Naive thymus-derived CD4-positive, alpha-beta T cell (primary cell): ENCODE results near the gene SCO1. TPM values are rescaled to one million over a fixed set of nuclear protein-coding genes. Genes with fewer than 3 reads are reported as not detected.

ENCODE experiments used
- ATAC-seq: fragments of 150-1000 bp; cut with Tn5 transposase; 2 replicates; pipeline ENCODE4 v1.10.0; 2021; ENCODE audit warnings: mild to moderate bottlenecking, moderate library complexity
- CTCF ChIA-PET: fragments of 350-600 bp; sonication (Branson Sonifier 250); formaldehyde crosslinking; loops from one replicate; lab custom pipeline; 2021; ENCODE audit warnings: antibody characterized with exemption; lab: Charles Lee
- POLR2A ChIA-PET: fragments of 350-600 bp; sonication (Branson Sonifier 250); formaldehyde crosslinking; loops from one replicate; lab custom pipeline; 2021; ENCODE audit warnings: antibody characterized with exemption, inconsistent platforms; lab: Charles Lee
- DNase-seq, 9 donors: peaks; one replicate each; pipeline versions ENCODE4 v3.0.0 to v3.0.0-alpha.2; 2020 to 2022; ENCODE audit warnings: mixed read lengths in 1 of 9
- H3K27ac ChIP-seq: one replicate; pipeline ENCODE4 v1.7.0; 2013; ENCODE audit warnings: mild to moderate bottlenecking, low read depth, low read length, moderate library complexity
- H3K27me3 ChIP-seq, 2 donors: one replicate each; pipeline ENCODE4 v1.7.0; 2013; ENCODE audit warnings: low read length in 2 of 2, mild to moderate bottlenecking in 2 of 2, moderate library complexity in 2 of 2; ENCODE audit not compliant: control insufficient read depth in 2 of 2, insufficient read depth in 2 of 2
- H3K36me3 ChIP-seq, 3 experiments: 1 replicate in 2 of 3; 2 replicates in 1 of 3; pipeline ENCODE4 v1.7.0; 2013; ENCODE audit warnings: low read length in 3 of 3, mild to moderate bottlenecking in 3 of 3, moderate library complexity in 1 of 3; ENCODE audit not compliant: insufficient read depth in 3 of 3, control insufficient read depth in 2 of 3
- H3K4me1 ChIP-seq, 2 donors: one replicate each; pipeline ENCODE4 v1.7.0; 2013; ENCODE audit warnings: low read length in 2 of 2, mild to moderate bottlenecking in 2 of 2, moderate library complexity in 1 of 2; ENCODE audit not compliant: control insufficient read depth in 2 of 2, insufficient read depth in 2 of 2
- H3K4me3 ChIP-seq: 2 replicates; pipeline ENCODE4 v1.7.0; 2013; ENCODE audit warnings: mild to moderate bottlenecking, low read length
- H3K9me3 ChIP-seq, 3 experiments: 1 replicate in 2 of 3; 2 replicates in 1 of 3; pipeline ENCODE4 v1.7.0; 2013; ENCODE audit warnings: low read length in 3 of 3; ENCODE audit not compliant: control insufficient read depth in 2 of 3
- H3K27ac Mint-ChIP-seq, 9 donors: one replicate each; pipeline ENCODE4 v1.8.0; 2020 to 2022; ENCODE audit warnings: mixed read lengths in 9 of 9, mild to moderate bottlenecking in 8 of 9, moderate library complexity in 5 of 9, inconsistent platforms in 2 of 9
- H3K27me3 Mint-ChIP-seq, 5 donors: one replicate each; pipeline ENCODE4 v1.8.0; 2021 to 2022; ENCODE audit warnings: mixed read lengths in 5 of 5, mild to moderate bottlenecking in 1 of 5
- H3K36me3 Mint-ChIP-seq, 5 donors: one replicate each; pipeline ENCODE4 v1.8.0; 2020 to 2022; ENCODE audit warnings: mixed read lengths in 5 of 5, mild to moderate bottlenecking in 3 of 5, inconsistent platforms in 1 of 5
- H3K4me1 Mint-ChIP-seq, 7 donors: one replicate each; pipeline ENCODE4 v1.8.0; 2020 to 2022; ENCODE audit warnings: mixed read lengths in 7 of 7, mild to moderate bottlenecking in 3 of 7, inconsistent platforms in 1 of 7
- H3K4me3 Mint-ChIP-seq, 10 donors: one replicate each; pipeline ENCODE4 v1.8.0; 2020 to 2022; ENCODE audit warnings: mild to moderate bottlenecking in 10 of 10, mixed read lengths in 10 of 10, moderate library complexity in 6 of 10, inconsistent platforms in 2 of 10
- H3K9me3 Mint-ChIP-seq, 11 donors: one replicate each; pipeline ENCODE4 v1.8.0; 2020 to 2022; ENCODE audit warnings: mixed read lengths in 11 of 11, mild to moderate bottlenecking in 4 of 11, inconsistent platforms in 1 of 11, moderate library complexity in 1 of 11
- intact Hi-C, 2 donors: fragments of 100-400 bp; cut with micrococcal nuclease; formaldehyde crosslinking; loops; one replicate each; pipeline ENCODE4 v1.15.1; 2023
- polyA plus RNA-seq, 2 donors: library from polyadenylated mRNA; unstranded; fragments of 300-500 nt; fragmentation: Illumina TruSeq; gene quantifications; one replicate each; pipeline ENCODE4 v1.2.3, GENCODE V29; 2021
- total RNA-seq, 6 experiments: library from RNA in 5 of 6; stranded (reverse) in 5 of 6; gene quantifications; 1 replicate in 5 of 6; 2 replicates in 1 of 6; pipeline ENCODE4 v1.2.3 and lab custom pipeline; 2021 to 2026

Gene SCO1
- total RNA-seq (10 to 100 TPM; 13.6 to 29.2 (median 26.7) TPM), polyA plus RNA-seq (10 to 100 TPM; 14.6 to 17.1 TPM), total RNA-seq (lab: John Stamatoyannopoulos, UW) (32.7 reads per million, percentile 62 among the genes with 10 or more reads in this experiment)

DNA sequence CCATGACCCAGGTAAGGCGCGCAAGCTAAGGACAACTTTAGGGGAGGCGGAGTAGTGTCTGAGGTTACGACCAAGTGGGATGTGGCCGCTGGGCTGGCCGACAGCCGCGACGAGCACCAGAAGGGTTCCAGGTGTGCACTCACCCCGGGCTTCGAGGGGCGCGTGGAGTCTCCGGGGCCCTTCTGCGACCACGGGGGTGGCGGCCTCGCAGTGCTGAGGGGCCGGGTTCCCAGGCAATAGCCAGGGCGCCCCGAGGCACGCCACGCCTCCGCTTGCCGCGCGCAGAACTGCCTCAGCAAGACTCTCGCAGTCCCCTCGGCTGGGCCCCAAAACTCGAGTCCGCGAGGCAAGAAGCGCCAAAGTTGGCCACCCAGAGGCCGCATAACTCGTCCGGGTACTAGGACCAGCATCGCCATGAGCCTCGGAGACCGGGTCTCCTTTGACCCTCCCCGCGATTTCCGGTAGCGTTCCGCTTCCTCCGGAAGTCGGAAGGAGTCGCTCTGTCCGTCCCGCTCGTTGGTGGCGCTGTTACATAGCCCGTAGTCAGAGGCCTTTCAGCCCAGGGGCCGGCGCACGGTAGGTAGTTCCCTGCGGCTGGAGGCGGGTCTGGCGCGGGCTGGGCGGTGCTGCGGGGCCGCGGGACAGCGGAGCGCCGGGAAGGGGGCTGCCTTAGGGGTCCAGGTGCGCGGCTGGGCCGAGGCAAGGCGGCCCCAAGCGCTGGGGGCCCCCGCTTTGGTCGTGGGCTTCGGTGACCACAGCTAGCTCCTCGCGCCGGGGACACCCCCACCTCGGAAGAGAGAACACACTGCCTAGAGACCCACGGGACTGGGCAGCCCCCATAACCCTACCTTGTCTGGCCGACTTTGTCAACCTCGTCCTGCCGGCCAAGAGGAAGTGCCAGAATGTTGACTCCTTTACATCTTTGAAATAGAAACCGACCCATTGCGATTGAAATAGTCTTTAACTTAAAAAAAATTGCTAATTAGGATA is at the start of gene SCO1, which contains the start of gene ADPRM:
Gene SCO1 (minus strand): TSS at position 442 of the 990 bp plus-strand sequence. CDS start 26 bp downstream, at position 416.
Gene ADPRM (plus strand): TSS at position 503 of the 990 bp plus-strand sequence. CDS start 7,333 bp downstream, outside the sequence.
- peak; percentile 77 to 89 (median 85) for DNase-seq
- Histone ChIP-seq H3K4me1 (peaks cover 17 to 43% of the 10 kb centered on the region in 2 donors), H3K4me3 (peak within 1 kb of the TSS; percentile 95), H3K36me3 (peaks cover 0 to 27% (median 7%) of the 10 kb centered on the region in 3 experiments), H3K27me3 (no peaks in the 10 kb centered on the region), H3K27ac (peak within 1 kb of the TSS; percentile 97), H3K9me3 (no peaks in the 10 kb centered on the region)
- no peaks in the 10 kb centered on the region for H3K27me3 Mint-ChIP-seq
- H3K36me3 Mint-ChIP-seq, result peaks cover 7 to 25% (median 23%) of the 10 kb centered on the region in 5 donors
- peak within 1 kb of the TSS; percentile 90 to 99 (median 96) for H3K27ac Mint-ChIP-seq
- peaks cover 34 to 77% (median 65%) of the 10 kb centered on the region in 7 donors for H3K4me1 Mint-ChIP-seq
- H3K4me3 Mint-ChIP-seq, result peak within 1 kb of the TSS; percentile 83 to 100 (median 95)
- ChIA-PET CTCF (interaction anchor here (1.9 kb wide), 1 partner anchor 13 kb away, joined by 5 read pairs; no protein-coding TSS in a partner anchor), POLR2A (interaction anchor here (0.6 to 1.9 kb wide), 4 partner anchors 11 to 1667 kb away, joined by 3 to 10 read pairs (median 5); no protein-coding TSS in a partner anchor)
- peak; percentile 97 for ATAC-seq
- intact Hi-C loops, result loop anchor here (1.0 to 10.0 kb wide), 7 partner anchors 32 to 1300 kb away; partner anchors contain the start of genes ZNF18 (in 2 of the 2), CFAP52 (in 1 of the 2), STX8 (in 1 of the 2) and TMEM220 (in 1 of the 2)
- H3K9me3 Mint-ChIP-seq, result no peaks in the 10 kb centered on the region

DNA sequence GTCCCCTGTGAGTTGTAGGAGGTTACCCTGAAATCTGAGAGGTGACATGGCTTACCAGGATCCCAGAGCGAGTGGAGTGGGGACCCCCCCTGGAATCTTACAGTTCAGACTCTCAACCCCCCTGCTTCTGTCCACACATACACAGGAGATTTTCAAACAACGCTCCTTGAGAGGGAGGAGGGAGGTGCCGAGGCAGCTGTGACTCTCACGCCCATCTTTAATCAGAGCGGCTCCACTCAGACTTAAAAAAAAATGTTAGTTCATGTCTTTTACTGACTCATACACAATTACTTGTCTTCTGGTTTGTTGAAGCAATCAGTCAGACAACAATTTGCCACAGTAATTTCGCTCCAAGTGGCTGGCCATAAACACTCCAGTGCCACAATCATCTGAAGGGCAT is 47.9 kb upstream of the SCO1 start:
- DNase-seq (no peak), ATAC-seq (no peak)
- peaks cover 0 to 16% (median 0%) of the 10 kb centered on the region in 5 donors for H3K27me3 Mint-ChIP-seq
- no peaks in the 10 kb centered on the region for H3K36me3 ChIP-seq
- ChIA-PET POLR2A (no interaction called here), CTCF (interaction anchor here (1.1 kb wide), 1 partner anchor 45 kb away, joined by 7 read pairs; no protein-coding TSS in a partner anchor)
- no peak overlapping the region for H3K27ac ChIP-seq
- peaks cover 7 to 25% (median 20%) of the 10 kb centered on the region in 7 donors for H3K4me1 Mint-ChIP-seq
- peak overlapping the region in 1 of 9 donors; percentile 20 for H3K27ac Mint-ChIP-seq
- peak overlapping the region in 2 of 10 donors; percentile 73 to 76 for H3K4me3 Mint-ChIP-seq
- intact Hi-C loops, result loop anchor here in 1 of 2 donors (2.0 kb wide), 1 partner anchor 100 kb away; no protein-coding TSS in a partner anchor
- no peak overlapping the region for H3K4me3 ChIP-seq
- H3K9me3 ChIP-seq, result no peaks in the 10 kb centered on the region
- H3K9me3 Mint-ChIP-seq, result peaks cover 0 to 1% (median 0%) of the 10 kb centered on the region in 11 donors
- H3K4me1 ChIP-seq, result peaks cover 0 to 17% of the 10 kb centered on the region in 2 donors
- H3K27me3 ChIP-seq, result no peaks in the 10 kb centered on the region
- H3K36me3 Mint-ChIP-seq, result no peaks in the 10 kb centered on the region

DNA sequence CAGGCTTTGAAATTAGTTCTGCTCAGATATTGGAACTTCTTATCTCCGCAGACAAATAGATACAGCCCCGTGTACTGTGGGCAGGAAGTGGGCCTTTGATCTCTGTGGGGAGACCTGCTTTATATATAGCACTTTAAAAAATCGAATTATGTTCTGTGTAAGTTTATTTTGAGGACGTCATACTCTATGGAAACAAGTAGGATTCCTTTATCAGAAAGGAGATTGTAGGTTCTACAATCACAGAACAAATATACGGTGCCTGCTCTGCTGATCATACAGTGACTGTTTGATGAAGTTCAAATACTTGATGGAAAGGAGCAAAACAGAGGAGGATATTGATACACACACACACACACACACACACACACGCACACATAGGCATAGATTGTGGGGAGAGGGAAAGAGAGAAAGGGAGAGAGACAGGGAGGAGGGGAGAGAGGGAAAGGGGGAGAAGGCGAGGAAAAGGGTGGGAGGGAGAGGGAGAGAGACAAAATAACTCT is 47.2 kb upstream of the SCO1 start:
- CTCF ChIA-PET, result interaction anchor here (1.1 kb wide), 1 partner anchor 44 kb away, joined by 7 read pairs; no protein-coding TSS in a partner anchor
- Mint-ChIP-seq H3K9me3 (peaks cover 0 to 1% (median 0%) of the 10 kb centered on the region in 11 donors), H3K27ac (peak overlapping the region in 8 of 9 donors; percentile 37 to 91 (median 84)), H3K4me1 (peaks cover 7 to 26% (median 22%) of the 10 kb centered on the region in 7 donors), H3K36me3 (no peaks in the 10 kb centered on the region), H3K27me3 (peaks cover 0 to 18% (median 0%) of the 10 kb centered on the region in 5 donors), H3K4me3 (peak overlapping the region in 8 of 10 donors; percentile 58 to 78 (median 71))
- POLR2A ChIA-PET, result interaction anchor here (1.0 kb wide), 1 partner anchor 100 kb away, joined by 3 read pairs; no protein-coding TSS in a partner anchor
- Histone ChIP-seq H3K27ac (peak overlapping the region; percentile 3), H3K4me3 (no peak overlapping the region), H3K27me3 (no peaks in the 10 kb centered on the region), H3K36me3 (no peaks in the 10 kb centered on the region), H3K9me3 (no peaks in the 10 kb centered on the region), H3K4me1 (peaks cover 0 to 17% of the 10 kb centered on the region in 2 donors)
- ATAC-seq, result peak; percentile 90
- intact Hi-C loops, result loop anchor here in 1 of 2 donors (2.0 kb wide), 1 partner anchor 100 kb away; no protein-coding TSS in a partner anchor
- peak in 7 of 9 donors; percentile 59 to 76 (median 72) for DNase-seq

DNA sequence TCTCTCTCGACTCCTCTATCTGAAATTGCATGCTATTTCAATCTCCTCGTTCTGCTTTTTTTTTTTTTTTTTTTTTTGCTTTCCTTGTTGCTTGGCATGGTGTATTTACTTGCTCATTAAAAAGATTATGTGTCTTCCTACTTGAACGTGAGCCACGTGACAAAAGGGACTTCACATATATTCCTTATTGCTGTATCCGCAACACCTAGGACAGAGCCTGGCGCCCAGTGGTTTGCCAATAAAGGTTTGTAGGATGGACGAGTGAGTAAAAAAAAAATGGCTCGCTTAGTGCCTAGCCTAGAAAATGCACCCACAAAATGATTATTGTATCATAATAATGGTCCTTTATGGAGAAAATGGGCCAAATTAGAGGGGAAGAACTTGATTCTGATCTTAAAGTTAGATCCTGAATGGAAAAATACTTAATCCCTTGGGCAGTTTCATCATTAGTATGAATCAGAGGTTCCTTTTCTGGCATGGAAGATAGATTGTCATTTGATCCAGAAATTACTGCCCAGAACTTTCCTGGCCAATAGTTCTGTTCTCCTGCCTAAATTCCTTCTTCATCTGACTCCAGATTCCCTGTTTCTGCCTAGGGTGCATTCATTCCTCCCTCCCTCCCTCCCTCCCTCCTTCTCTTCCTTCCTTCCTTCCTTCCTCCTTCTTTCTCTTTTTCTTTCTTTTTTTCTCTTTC is 46.1 kb upstream of the SCO1 start:
- Histone ChIP-seq H3K27ac (no peak overlapping the region), H3K4me1 (peaks cover 0 to 17% of the 10 kb centered on the region in 2 donors), H3K27me3 (no peaks in the 10 kb centered on the region), H3K9me3 (no peaks in the 10 kb centered on the region), H3K4me3 (no peak overlapping the region), H3K36me3 (no peaks in the 10 kb centered on the region)
- H3K27ac Mint-ChIP-seq, result peak overlapping the region in 5 of 9 donors; percentile 16 to 85 (median 47)
- peaks cover 7 to 30% (median 25%) of the 10 kb centered on the region in 7 donors for H3K4me1 Mint-ChIP-seq
- POLR2A ChIA-PET, result interaction anchor here (1.0 kb wide), 1 partner anchor 101 kb away, joined by 3 read pairs; no protein-coding TSS in a partner anchor
- no peak overlapping the region for H3K4me3 Mint-ChIP-seq
- H3K27me3 Mint-ChIP-seq, result peaks cover 0 to 21% (median 0%) of the 10 kb centered on the region in 5 donors
- DNase-seq (no peak), ATAC-seq (no peak)
- no peaks in the 10 kb centered on the region for H3K36me3 Mint-ChIP-seq
- CTCF ChIA-PET, result no interaction called here
- intact Hi-C loops, result loop anchor here in 1 of 2 donors (2.0 kb wide), 1 partner anchor 101 kb away; no protein-coding TSS in a partner anchor
- H3K9me3 Mint-ChIP-seq, result peaks cover 0 to 1% (median 0%) of the 10 kb centered on the region in 11 donors

DNA sequence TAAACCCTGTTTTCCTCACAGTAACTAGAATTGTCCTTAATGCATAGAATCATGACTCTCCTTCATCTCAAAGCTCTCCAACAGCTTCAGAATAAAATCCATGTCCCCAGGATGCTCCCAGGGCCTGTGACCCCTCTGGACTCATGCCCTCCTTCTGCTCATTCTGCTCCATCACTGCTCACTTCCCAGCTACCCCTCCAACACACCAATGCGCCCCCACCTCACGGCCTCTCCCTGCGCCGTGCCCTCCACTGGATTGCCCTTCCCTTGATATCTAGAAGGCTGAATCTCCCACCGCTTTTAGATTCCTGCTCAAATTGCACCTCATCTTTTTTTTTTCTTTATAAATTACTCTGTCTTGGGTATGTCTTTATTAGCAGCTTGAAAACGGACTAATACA is 45.1 kb upstream of the SCO1 start:
- Mint-ChIP-seq H3K36me3 (no peaks in the 10 kb centered on the region), H3K4me1 (peaks cover 7 to 40% (median 32%) of the 10 kb centered on the region in 7 donors), H3K27me3 (peaks cover 0 to 19% (median 0%) of the 10 kb centered on the region in 5 donors), H3K9me3 (peaks cover 0 to 1% (median 0%) of the 10 kb centered on the region in 11 donors), H3K27ac (peak overlapping the region in 4 of 9 donors; percentile 5 to 79 (median 14)), H3K4me3 (no peak overlapping the region)
- no peak for ATAC-seq
- Histone ChIP-seq H3K36me3 (no peaks in the 10 kb centered on the region), H3K4me1 (peaks cover 0 to 18% of the 10 kb centered on the region in 2 donors), H3K9me3 (no peaks in the 10 kb centered on the region), H3K27me3 (no peaks in the 10 kb centered on the region), H3K4me3 (no peak overlapping the region), H3K27ac (no peak overlapping the region)
- no peak for DNase-seq
- intact Hi-C loops, result no loop called here
- ChIA-PET CTCF (no interaction called here), POLR2A (no interaction called here)
